Stomach (tissue), 9 donors: ENCODE data around the gene OPCML. TPM values are rescaled to one million over a fixed set of nuclear protein-coding genes. Genes with fewer than 3 reads are reported as not detected.

Experiments used
- DNase-seq, 2 donors: peaks; one replicate each; pipeline versions ENCODE4 v3.0.0 to v3.0.0-alpha.2; 2013 to 2019
- H3K27ac ChIP-seq, 5 donors: fragments of 200-600 bp in 4 of 5; sonication (generic) in 4 of 5; one replicate each; pipeline ENCODE4 v1.5.1; 2013 to 2019; ENCODE audit warnings: mild to moderate bottlenecking in 1 of 5, moderate library complexity in 1 of 5
- H3K27me3 ChIP-seq, 3 donors: fragments of 200-600 bp; sonication (generic); one replicate each; pipeline ENCODE4 v1.5.1; 2017 to 2019; ENCODE audit warnings: mixed run types in 1 of 3
- H3K36me3 ChIP-seq, 4 donors: fragments of 200-600 bp; sonication (generic); 1 replicate in 3 of 4; 2 replicates in 1 of 4; pipeline ENCODE4 v1.5.1; 2016 to 2019
- H3K4me1 ChIP-seq, 4 donors: fragments of 200-600 bp; sonication (generic); one replicate each; pipeline ENCODE4 v1.5.1; 2016 to 2019
- H3K4me3 ChIP-seq, 4 donors: fragments of 200-600 bp; sonication (generic) in 3 of 4; one replicate each; pipeline ENCODE4 v1.5.1; 2016 to 2019; ENCODE audit warnings: mild to moderate bottlenecking in 1 of 4
- H3K9me3 ChIP-seq, 4 donors: fragments of 200-600 bp; sonication (generic); one replicate each; pipeline ENCODE4 v1.5.1; 2016 to 2019
- CTCF ChIP-seq, 7 experiments: fragments of 450-650 bp in 4 of 7; fragments of 200-600 bp in 3 of 7; sonication (generic) in 3 of 7; IDR thresholded peaks; one replicate each; pipeline ENCODE4 v1.5.1; 2016 to 2019; ENCODE audit warnings: antibody characterized with exemption in 7 of 7, control low read depth in 2 of 7, mild to moderate bottlenecking in 1 of 7
- EP300 ChIP-seq: sonication (generic); formaldehyde crosslinking; IDR thresholded peaks from one replicate; pipeline ENCODE4 v1.6.1; 2017; ENCODE audit warnings: antibody characterized with exemption
- POLR2A ChIP-seq, 4 donors: fragments of 450-650 bp; IDR thresholded peaks; one replicate each; pipeline ENCODE4 v1.6.1; 2016; ENCODE audit warnings: antibody characterized with exemption in 4 of 4, control low read depth in 2 of 4, mild to moderate bottlenecking in 1 of 4, moderate library complexity in 1 of 4
- POLR2AphosphoS5 ChIP-seq, 3 donors: sonication (generic); formaldehyde crosslinking; IDR thresholded peaks; one replicate each; pipeline ENCODE4 v1.6.1; 2016; ENCODE audit warnings: antibody characterized with exemption in 3 of 3
- WGBS, 5 donors: extraction: QIAGEN DNeasy Blood & Tissue Kit in 3 of 5; methylation state at CpG; one replicate each; pipeline versions ENCODE4 v1.1.5 to v1.1.7; 2013 to 2018; 5-methylcytosine and 5-hydroxymethylcytosine counted together
- intact Hi-C: fragments of 100-400 bp; cut with DNase I; formaldehyde crosslinking; loops from one replicate; pipeline ENCODE4 v1.15.1; 2023; ENCODE audit warnings: low total_unique reads
- polyA plus RNA-seq, 3 donors: library from polyadenylated mRNA; stranded (reverse); fragments of 200-250 nt; gene quantifications; one replicate each; pipeline ENCODE4 v1.2.3, GENCODE V29; 2013
- total RNA-seq, 5 donors: library from RNA; depleted of rRNA; stranded (reverse); fragments of >200 nt; gene quantifications; one replicate each; pipeline versions ENCODE4 v1.1.0 to v1.2.3, GENCODE V29; 2014 to 2016
- donor health status: healthy with polysubstance abuse.
- donor health status: Bipolar disorder and iron deficiency.
- donor health status: healthy.

The OPCML gene
- total and polyA plus RNA-seq, 8 donors = 0.03 to 0.92 (median 0.55) TPM; not detected in 3

DNA sequence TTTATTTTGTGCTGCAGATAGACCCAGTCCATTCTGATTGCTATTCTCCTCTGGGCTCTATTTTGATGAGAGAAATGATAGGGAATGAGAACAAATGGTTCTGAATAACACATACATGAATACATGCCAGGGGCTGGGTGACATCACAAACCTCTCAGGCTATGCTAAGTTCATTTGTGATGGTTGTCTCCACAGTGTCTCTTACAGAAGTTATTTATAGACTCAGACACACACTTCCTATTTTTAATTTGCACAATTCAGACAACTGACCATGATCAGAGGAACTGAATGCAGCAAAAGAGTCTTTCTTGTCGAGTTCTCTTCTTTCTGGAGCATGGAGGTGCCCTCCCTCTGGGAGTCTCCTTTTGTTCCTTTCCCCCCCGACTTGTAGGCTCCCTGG is 991.7 kb downstream of the OPCML start:
- Histone ChIP-seq H3K36me3 (no peaks in the 10 kb centered on the region), H3K9me3 (no peaks in the 10 kb centered on the region), H3K4me3 (no peak overlapping the region), H3K27me3 (peaks cover 0 to 9% (median 0%) of the 10 kb centered on the region in 3 donors), H3K4me1 (no peaks in the 10 kb centered on the region), H3K27ac (no peak overlapping the region)
- DNase-seq = no peak
- 26 to 54% (median 41%) methylated on average over 2 of the region's 2 CpGs for WGBS, 5 donors
- TF ChIP-seq POLR2AphosphoS5 (IDR thresholded peaks at IDR 0.05) (no peak), EP300 (no peak), CTCF (IDR thresholded peaks at IDR 0.05) (no peak), POLR2A (IDR thresholded peaks at IDR 0.05) (no peak)
- intact Hi-C loops = no loop called here

DNA sequence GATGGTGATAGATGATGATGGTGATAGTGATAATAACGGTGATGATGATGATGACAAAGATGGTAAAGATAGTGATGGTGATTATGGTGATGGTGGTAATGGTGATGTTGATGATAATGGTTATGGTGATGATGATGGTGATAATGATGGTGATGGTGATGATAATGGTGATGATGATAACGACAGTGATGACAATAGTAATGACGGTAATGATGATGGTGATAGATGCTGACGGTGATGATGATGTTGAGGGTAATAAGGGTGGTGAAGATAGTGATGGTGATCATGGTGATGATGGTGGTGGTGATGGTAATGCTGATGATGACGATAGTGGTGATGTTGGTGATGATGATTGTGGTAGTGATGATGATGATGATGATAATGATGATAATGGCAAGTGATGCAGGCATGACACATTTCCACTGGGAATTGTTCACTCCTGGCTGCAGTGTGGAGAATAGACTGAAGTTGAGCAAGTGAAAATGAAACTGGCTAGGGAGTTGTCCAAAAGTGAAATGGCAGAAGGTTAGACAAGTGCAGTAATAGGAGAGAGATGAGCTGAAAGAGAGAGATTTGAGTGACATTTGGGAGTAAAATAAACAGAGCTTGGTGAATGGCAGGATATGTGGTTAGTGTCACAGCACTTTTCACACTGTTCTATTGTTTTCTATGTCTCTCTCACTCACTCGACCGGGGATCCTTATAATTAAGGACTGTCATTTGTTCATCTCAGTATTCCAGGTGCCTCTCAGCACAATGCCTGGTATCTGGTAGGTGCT is 992.5 kb downstream of the OPCML start:
- 78 to 92% (median 87%) methylated on average over 7 of the region's 7 CpGs for WGBS, 5 donors
- DNase-seq = no peak
- Histone ChIP-seq H3K27me3 (peaks cover 0 to 9% (median 0%) of the 10 kb centered on the region in 3 donors), H3K9me3 (no peaks in the 10 kb centered on the region), H3K4me1 (no peaks in the 10 kb centered on the region), H3K36me3 (no peaks in the 10 kb centered on the region), H3K4me3 (no peak overlapping the region), H3K27ac (no peak overlapping the region)
- TF ChIP-seq EP300 (no peak), POLR2AphosphoS5 (IDR thresholded peaks at IDR 0.05) (no peak), POLR2A (IDR thresholded peaks at IDR 0.05) (no peak), CTCF (IDR thresholded peaks at IDR 0.05) (no peak)
- intact Hi-C loops = no loop called here

GRCh38 chr11:132538642-132539041 is 993.7 kb downstream of the OPCML start:
- 77 to 84% (median 81%) methylated on average over 3 of the region's 3 CpGs for WGBS, 5 donors
- H3K4me3 ChIP-seq = no peak overlapping the region
- H3K36me3 ChIP-seq = no peaks in the 10 kb centered on the region
- intact Hi-C loops = no loop called here
- no peaks in the 10 kb centered on the region for H3K9me3 ChIP-seq
- no peak overlapping the region for H3K27ac ChIP-seq
- no peaks in the 10 kb centered on the region for H3K4me1 ChIP-seq
- peaks cover 0 to 9% (median 0%) of the 10 kb centered on the region in 3 donors for H3K27me3 ChIP-seq
- TF ChIP-seq EP300 (no peak), CTCF (IDR thresholded peaks at IDR 0.05) (no peak), POLR2AphosphoS5 (IDR thresholded peaks at IDR 0.05) (no peak), POLR2A (IDR thresholded peaks at IDR 0.05) (no peak)
- DNase-seq = no peak

GRCh38 chr11:132535830-132536229 is 996.5 kb downstream of the OPCML start:
- no peaks in the 10 kb centered on the region for H3K36me3 ChIP-seq
- TF ChIP-seq CTCF (IDR thresholded peaks at IDR 0.05) (no peak), POLR2A (IDR thresholded peaks at IDR 0.05) (no peak), POLR2AphosphoS5 (IDR thresholded peaks at IDR 0.05) (no peak), EP300 (no peak)
- no peak overlapping the region for H3K4me3 ChIP-seq
- H3K4me1 ChIP-seq = no peaks in the 10 kb centered on the region
- DNase-seq = no peak
- no peaks in the 10 kb centered on the region for H3K9me3 ChIP-seq
- H3K27ac ChIP-seq = no peak overlapping the region
- H3K27me3 ChIP-seq = no peaks in the 10 kb centered on the region
- WGBS, 5 donors = 8 to 27% (median 19%) methylated on average over 2 of the region's 2 CpGs
- intact Hi-C loops = no loop called here
